IPS-NIHi7 (cell line): Measurements from ENCODE around the gene C2CD4C.
"Not testable (repeated sequence)": the region's sequence is repeated elsewhere in the genome, so short reads cannot be mapped to it uniquely, and the experiment has no call there.

Source experiments
- DNase-seq: peaks from one replicate; pipeline ENCODE4 v3.0.0; 2012; ENCODE audit warnings: mixed read lengths; ENCODE audit errors: extremely low spot score

Gene C2CD4C

DNA sequence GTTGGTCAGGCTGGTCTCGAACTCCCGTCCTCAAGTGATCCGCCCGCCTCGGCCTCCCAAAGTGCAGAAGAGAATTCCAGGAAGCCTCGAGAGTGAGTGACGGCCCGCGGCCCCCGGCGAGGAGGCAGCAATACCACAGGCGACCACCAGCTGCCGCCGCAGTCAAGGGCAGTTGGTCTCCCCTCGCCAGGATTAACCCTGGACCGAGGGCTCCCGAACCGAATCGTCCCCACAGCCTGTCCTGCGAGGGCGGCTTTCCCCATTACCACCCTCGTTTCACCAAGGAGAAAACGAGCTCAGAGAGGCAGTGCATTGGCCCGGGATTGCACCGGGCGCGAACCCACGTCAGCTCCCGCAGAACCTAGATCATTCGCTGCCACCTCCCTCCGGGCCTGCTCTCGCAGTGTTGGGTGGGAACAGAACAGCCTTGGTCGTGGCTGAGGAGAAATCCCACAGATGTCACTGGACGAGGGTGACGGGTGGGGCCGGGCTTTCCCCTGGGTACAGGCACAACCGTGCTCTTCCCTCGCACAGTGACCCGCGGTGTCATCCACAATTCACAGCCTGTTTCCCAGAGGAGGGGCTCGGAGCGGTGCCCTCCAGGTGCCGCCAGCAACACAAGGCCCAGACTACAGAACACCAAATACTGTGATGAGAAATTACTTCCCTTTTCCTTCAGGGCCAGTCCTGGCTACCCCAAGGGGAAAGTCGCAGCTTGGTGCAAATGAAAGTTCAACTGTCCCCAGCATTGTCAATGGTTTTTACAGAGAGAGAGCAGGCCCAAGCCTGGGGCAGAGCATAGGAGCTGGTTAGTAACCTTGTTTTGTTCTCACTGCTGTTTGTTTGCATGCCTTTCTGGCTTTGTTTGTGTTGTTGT is 24.8 kb downstream of the C2CD4C start:
- peak; percentile 88 for DNase-seq

DNA sequence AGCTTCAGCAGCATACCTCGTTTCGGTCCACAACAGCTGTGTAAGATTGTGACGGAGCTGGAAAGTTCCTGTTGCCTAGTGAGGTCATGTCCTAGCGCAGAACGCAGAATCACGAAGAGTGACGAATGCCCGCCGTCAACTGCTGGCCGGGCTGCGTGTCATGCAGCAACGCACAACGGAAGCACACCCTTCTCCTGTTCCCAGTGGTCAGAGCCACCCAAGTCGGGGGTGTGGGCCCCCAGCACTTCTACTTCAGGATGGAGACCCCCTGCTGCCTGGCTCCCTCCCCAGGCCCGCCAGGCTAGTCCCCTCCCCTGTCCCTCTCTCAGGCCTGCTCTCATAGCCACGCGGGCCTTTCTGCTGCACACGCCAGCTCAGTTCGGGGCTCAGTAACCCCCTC is 25.9 kb downstream of the C2CD4C start:
- no peak for DNase-seq

DNA sequence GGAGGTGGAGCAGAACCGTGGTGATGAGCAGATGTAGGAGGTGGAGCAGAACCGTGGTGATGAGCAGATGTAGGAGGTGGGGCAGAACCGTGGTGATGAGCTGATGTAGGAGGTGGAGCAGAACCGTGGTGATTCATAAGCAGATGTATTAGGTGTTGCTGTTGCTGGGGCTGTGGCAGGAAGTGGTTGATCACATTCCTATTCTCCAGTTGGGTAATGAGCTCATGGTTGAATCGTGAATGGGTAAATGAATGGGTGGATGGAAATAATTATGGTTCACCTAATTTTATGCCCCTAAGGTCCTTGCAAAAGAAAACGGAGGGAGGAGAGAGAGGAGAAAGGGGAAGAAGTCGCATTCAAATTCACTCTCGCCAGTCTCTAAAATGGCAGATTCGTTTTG is 26.4 kb downstream of the C2CD4C start:
- DNase-seq = not testable (repeated sequence)

DNA sequence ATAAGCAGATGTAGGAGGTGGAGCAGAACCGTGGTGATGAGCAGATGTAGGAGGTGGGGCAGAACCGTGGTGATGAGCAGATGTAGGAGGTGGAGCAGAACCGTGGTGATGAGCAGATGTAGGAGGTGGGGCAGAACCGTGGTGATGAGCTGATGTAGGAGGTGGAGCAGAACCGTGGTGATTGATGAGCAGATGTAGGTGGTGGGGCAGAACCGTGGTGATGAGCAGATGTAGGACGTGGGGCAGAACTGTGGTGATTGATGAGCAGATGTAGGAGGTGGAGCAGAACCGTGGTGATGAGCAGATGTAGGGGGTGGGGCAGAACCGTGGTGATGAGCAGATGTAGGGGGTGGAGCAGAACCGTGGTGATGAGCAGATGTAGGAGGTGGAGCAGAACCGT is 27.0 kb downstream of the C2CD4C start:
- not testable (repeated sequence) for DNase-seq

DNA sequence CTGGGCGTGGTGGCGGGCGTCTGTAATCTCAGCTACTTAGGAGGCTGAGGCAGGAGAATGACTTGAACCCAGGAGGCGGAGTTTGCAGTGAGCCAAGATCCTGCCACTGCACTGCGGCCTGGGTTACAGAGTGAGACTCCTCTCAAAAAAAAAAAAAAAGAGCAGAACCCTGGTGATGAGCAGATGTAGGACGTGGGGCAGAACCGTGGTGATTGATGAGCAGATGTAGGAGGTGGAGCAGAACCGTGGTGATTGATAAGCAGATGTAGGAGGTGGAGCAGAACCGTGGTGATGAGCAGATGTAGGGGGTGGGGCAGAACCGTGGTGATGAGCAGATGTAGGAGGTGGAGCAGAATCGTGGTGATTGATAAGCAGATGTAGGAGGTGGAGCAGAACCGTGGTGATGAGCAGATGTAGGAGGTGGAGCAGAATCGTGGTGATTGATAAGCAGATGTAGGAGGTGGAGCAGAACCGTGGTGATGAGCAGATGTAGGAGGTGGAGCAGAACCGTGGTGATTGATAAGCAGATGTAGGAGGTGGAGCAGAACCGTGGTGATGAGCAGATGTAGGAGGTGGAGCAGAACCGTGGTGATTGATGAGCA is 28.2 kb downstream of the C2CD4C start:
- DNase-seq = not testable (repeated sequence)

DNA sequence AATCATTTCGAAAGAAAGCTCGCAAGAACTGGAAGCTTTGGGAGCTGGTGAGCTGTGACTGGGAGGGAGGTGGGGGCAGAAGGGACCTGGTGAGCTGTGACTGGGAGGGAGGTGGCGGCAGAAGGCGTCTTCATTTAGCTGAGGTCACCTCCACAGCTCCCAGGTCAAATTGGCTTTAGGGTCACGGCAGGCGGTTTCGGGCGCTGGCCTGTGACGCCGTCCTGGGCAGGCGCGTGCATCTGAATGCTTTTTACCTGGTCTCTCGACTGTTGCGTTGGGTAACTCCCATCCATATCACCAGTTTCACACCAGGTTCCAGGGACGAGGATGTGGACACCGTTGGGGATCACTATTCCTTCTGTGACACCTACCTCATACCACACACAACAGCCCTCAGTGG is 29.2 kb downstream of the C2CD4C start:
- no peak for DNase-seq

DNA sequence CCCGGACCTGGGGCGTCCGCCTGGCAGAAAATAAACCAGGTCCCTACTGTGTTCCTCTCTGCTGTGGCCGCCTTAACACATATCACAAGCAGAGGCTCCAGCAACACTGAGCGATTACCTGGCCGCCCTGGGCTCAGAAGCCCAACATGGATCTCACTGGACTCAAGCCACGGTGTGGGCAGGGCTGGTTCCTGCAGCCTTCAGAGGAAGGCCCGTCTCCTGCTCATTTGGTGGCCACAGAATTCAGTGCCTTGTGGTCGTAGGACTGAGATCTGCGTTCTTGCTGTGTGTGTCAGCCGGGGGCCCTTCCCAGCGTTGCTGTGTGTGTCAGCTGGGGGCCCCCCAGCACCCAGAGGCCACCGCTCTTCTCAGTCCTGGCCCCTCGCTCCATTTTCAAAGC is 30.2 kb downstream of the C2CD4C start:
- DNase-seq = no peak

DNA sequence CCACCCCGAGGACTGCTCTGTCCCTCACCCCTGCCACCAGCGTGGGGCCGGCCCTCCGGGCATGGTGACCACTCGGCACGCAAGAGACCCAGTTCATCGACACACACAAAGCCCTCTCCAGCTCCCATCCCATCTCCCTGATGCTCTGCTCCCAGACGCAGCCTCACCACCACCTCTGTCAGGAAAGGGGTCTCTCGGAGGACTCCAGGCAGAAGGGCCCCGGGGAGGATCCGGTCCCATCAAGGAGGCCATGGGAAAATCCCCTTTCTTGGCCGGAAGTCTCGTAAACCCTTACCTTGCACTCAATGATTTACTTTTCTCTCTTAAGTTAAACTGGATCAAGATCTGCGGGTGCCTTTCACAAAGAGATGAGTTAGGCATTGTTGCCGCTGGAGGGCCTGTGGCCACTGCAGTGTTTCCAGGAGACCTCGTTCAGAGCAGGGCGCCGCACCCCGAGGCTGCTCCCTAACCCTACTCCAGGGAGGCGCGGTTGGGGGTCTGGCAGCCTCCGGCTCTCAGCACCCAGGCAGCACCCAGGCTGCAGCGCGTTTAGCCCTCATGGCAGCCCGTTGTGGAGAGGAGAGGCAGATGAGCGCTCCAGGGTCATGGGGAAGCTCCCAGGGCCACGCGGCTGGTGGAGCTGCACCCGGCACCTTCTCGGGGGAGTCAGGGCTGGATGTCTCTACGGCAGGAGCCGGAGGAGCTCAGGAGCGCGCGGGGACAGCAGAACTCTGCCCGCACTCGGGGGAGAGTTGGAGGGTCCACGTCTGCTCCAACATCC is 31.0 kb downstream of the C2CD4C start:
- DNase-seq = peak; percentile 22

DNA sequence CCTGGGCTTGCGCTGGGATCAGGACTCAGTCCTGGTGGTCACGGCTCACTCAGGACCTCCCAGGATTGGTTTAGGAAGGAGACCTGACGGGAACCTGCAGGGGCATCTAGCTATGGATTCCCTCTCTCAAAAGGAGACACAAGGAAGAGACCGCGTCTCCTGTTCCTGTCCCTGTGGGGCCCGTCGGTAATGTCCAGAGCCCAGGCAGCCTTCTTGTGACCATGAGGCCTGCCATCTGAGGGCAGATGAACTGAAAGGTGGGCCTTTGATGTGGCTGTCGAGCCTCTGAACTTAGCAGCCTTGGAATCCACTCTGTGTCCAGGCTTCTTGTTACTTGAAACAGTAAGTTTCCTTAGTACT is 32.9 kb downstream of the C2CD4C start:
- no peak for DNase-seq

DNA sequence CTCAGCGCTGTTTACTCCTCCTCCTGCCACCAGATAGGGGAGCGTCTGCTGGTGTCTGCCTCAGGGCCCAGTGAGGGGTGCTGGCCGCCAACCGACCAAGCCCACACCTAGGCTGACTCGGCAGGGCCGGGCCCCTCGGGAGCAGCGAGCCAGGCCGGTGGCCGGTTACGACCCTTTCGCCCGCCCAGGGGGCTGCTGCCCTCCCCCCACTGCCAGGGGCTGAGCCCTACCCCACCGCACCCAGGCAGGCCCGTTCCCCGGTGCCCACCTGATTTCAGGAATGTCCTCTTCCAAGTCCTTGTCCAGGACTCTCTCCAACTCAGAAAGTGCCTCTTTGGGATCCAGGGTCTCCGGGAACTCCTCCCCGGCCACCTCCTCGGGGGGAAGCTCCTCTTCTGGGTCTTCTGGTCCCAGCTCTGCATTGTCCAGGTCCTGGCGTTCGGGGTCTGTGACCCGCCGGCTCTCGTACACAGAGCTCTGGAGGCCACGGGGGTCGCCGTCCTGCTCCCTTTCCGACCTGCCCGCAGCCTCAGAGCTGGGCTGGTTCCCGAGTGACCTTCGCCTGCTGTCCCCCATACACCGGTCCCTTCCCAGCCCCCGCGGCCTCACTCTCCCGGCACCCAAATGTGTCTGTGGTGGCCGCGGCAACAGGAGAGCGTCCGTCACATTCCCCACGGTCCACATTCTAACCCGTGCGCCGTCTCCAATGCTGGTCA is 33.4 kb downstream of the C2CD4C start:
- peak; percentile 21 for DNase-seq

DNA sequence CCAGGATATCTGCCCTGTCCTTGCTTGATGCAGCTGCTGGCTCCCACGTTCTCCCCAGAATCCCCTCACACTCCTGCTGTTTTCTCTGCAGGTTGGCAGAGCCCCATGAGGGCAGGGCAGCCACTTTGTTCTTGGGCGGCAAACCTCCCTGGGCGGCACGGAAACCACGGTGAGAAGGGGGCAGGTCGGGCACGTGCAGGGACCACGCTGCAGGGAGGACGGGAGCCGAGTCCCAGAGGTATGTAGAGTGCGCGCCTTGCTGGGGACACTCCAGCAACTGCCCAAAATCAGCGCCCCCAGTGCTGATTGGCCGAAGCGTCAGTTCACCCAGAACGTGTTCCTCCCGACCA is 34.1 kb downstream of the C2CD4C start:
- DNase-seq = peak; percentile 19

DNA sequence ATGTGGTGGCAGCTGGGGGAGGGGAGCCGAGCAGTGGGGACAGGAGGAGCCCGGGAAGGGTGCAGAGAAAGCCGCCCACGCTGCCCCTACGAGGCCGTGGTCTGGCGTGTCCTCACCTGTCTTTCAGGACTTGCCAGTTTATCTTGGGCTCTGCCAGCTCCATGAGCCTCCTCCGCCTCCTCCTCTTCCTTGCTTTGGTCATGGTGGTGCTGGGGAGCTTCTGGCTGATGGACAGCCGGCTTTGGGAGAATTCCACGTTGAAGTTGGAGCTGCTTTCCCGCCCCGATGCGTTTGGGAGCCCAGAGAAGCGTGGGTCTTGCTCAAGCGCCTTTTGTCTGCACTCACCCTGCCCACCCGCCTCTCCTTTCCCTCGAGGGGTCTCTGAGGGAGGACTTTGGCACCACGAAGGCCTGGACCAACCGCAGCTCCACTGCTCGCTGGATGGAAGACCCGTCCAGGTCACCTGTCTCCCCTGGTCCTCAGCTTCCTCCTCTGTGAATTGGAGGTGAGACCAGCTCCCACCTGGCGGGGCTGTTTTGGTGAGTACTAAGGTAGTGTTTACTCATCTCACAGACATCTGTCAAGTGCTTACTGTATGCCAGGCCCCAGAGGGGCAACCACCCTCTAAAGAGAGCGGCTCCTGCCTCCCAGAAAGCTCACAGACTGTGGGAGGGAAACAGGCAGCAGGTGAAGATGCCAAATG is 34.6 kb downstream of the C2CD4C start:
- DNase-seq = no peak

DNA sequence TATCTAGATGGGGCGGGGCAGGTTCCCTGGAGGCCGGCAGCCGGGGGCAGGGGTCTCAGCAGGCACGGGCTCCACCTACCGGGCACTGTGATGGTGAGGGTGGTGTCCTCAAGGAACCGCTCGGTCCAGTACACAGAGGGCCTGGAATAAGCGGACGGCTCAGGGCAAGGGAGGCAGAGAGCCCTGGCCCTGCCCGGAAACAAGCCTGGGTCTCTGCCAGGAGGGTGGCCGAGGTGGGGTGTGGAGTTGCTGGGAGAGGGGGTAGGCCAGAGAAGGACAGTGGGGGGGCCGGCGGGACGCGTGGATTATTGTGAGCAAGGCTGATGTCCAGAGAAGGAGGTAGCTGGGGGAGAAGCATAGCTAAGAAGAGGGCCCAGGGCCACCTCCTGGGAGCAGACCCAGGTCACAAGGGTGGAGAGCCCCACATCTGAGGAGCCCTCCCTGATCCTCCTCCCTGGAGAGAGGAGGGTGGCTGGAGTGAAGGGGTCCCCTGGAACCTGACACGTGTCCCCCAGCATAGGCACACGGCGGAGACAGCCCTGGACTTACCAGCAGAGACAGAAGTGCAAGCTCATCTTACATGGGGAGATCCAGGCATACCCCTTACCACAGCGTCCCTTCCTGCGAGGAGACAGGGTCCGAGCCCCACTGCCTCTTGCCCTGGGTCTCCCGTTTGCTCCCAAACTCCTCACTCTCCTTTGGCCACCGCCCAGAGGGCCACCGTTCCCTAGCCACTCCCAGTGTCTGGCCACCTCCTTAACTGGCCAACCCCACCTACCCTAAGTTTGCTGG is 35.4 kb downstream of the C2CD4C start:
- DNase-seq = peak; percentile 20

DNA sequence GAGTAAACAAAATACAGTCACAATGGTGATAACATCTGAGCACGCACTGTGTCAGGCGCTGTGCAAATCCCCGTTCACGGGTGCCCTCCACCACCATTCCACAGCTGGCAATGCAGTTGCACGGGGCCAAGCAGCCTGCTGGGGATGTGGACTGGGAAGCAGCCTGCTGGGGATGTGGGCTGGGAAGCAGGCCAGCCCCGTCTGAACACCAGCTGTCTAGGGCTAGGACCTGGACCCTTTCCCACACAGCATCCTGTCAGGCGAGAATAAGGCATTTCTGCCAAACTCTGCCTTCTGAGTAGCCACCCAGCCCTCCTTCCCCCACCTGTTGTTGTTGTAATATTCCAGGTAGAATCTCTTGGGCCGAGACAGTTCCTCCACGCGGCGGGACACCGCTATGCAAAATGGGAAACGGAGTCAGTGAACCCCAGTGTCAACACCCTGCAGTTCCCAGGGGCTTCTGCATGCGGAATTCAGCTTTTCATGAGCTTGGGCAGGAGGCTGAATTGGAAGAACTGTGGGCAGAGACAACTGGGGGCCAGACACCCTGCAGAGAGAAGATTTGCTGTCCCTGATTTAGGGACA is 36.5 kb downstream of the C2CD4C start:
- no peak for DNase-seq

DNA sequence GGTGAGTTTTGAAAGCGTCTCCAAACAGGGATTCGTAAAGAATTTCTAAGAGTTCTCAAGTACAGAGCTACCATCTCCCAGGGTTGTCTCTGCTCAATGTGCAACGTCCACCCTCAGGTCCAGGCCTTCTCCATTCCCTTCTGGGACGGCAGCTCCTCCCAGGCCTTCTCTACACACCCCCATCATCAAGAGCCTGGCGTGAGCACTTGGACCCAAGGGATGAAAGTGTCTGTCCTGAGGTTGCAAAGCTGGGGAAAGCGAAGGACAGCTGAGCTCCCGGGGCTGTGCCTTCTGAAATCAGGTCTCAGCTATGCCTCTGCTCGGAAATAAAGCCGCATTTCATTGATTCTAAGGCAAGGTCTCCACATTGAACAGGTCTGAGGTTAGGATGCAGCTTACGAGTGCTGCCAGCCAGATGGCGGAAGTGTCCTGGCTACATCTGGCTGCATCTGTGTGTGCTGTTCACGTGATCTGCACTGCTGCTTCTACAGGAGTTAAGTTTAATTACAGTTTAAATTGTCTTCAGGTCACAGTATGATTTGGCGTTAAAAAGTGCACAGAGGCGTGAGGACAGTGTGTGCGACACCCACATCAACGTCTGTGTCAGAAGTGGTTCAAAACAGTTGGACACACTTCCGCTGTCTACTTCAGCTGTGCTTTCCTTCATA is 37.3 kb downstream of the C2CD4C start:
- DNase-seq = no peak

DNA sequence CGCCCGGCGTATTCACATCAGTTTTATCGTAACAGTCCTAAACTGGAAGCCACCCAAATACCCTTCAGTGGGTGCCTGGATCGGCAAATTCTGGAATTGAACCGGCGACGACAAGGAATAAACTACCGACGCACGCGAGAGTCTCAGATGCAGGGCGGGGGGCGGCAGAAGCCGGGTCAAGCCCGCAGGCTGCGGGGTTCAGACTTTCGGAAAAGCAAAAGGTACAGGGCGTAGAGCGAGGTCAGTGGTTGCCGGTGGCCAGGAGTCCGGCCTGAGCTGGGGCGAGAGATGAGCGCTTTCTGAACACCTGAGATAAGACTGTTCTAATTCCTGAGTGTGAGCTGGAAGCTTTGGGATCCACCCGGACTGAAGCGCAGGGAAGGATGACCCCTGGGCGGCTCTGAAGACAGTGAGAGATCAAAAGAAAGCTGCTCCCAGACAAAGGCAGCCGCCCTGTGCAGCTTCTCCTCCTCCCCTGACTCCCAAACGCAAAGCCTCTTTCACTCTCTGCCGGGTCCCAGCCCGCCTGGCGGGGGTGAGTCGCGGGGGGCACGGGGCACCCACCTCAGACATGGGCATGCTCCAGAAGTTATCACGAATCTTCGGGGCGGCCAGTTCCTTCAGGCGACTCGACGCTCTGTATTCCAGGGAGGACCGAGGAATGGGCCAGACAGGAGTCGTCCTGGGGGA is 38.2 kb downstream of the C2CD4C start:
- no peak for DNase-seq

DNA sequence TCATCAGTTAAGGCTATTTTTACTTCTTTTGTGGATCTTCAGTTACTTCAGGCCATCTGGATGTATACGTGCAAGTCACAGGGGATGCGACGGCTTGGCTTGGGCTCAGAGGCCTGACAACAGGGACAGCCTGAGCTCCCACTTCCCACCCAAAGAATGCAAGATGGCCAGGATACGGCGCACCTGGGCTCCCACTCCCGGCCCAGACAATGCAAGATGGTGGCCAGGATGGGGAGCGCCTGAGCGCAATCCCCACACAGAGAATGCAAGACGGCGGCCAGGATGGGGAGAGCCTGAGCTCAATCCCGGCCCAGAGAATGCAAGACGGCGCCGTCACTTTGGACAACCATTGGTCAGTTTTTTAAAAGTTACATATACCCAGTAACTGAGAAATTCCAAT is 39.1 kb downstream of the C2CD4C start:
- DNase-seq = no peak

DNA sequence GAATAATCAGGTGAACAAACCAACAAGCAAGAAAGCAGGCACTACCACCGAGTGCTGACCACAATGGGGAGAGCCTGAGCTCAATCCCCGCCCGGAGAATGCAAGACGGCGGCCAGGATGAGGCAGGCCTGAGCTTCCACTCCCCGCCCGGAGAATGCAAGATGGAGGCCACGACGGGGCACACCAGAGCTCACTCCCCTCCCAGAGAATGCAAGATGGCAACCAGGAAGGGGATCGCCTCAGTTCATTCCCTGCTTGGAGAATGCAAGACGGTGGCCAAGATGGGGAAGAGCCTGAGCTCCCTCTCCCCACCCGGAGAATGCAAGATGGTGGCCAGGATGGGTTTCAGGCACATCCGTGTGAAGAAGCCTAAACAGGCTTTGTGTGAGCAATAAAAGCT is 39.7 kb downstream of the C2CD4C start:
- DNase-seq = no peak

DNA sequence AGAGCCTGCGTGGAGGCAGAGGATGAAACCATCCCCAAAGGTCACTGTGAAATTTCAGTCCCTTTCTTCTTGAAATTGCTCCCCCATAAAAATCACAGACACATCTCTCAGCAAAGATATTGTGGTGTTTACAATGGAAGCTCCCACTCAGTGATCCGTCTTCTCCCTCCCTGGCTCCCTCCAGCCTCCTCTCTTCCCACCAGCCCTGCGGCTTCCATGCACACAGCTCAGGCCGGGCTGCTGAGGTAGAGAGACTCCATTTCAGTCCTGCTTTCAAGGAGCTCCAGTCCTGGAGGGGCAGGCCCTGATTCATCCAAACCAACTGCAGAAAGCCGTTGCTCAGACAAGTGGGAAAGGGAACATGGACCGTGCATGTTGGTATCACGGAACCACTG is 40.3 kb downstream of the C2CD4C start:
- no peak for DNase-seq
